Naive B cell (primary cell): ENCODE measurements around the gene RNF133. TPM values are rescaled to one million over a fixed set of nuclear protein-coding genes. Genes with fewer than 3 reads are reported as not detected.

Experiments
- ATAC-seq, 2 donors: fragments of 150-1000 bp; cut with Tn5 transposase; 2 replicates each; pipeline ENCODE4 v1.10.0; 2021; ENCODE audit warnings: low read depth in 2 of 2, mild to moderate bottlenecking in 2 of 2, moderate library complexity in 2 of 2
- DNase-seq: peaks from one replicate; pipeline ENCODE4 v3.0.0; 2022
- H3K27ac Mint-ChIP-seq, 6 donors: one replicate each; pipeline ENCODE4 v1.8.0; 2020 to 2022; ENCODE audit warnings: mild to moderate bottlenecking in 6 of 6, mixed read lengths in 6 of 6, moderate library complexity in 5 of 6, inconsistent platforms in 2 of 6
- H3K27me3 Mint-ChIP-seq, 3 donors: one replicate each; pipeline ENCODE4 v1.8.0; 2021 to 2022; ENCODE audit warnings: mixed read lengths in 3 of 3, mild to moderate bottlenecking in 1 of 3
- H3K36me3 Mint-ChIP-seq, 2 donors: one replicate each; pipeline ENCODE4 v1.8.0; 2020 to 2022; ENCODE audit warnings: mixed read lengths in 2 of 2, inconsistent platforms in 1 of 2, mild to moderate bottlenecking in 1 of 2
- H3K4me1 Mint-ChIP-seq, 3 donors: one replicate each; pipeline ENCODE4 v1.8.0; 2020 to 2022; ENCODE audit warnings: mixed read lengths in 3 of 3, inconsistent platforms in 1 of 3, mild to moderate bottlenecking in 1 of 3, moderate library complexity in 1 of 3
- H3K4me3 Mint-ChIP-seq, 8 donors: one replicate each; pipeline ENCODE4 v1.8.0; 2020 to 2022; ENCODE audit warnings: mild to moderate bottlenecking in 8 of 8, mixed read lengths in 8 of 8, moderate library complexity in 8 of 8, inconsistent platforms in 2 of 8
- H3K9me3 Mint-ChIP-seq, 7 donors: one replicate each; pipeline ENCODE4 v1.8.0; 2020 to 2022; ENCODE audit warnings: mixed read lengths in 7 of 7, mild to moderate bottlenecking in 5 of 7, inconsistent platforms in 2 of 7, moderate library complexity in 1 of 7
- polyA plus RNA-seq, 6 donors: library from polyadenylated mRNA; unstranded; fragments of 300-500 nt; fragmentation: Illumina TruSeq; gene quantifications; one replicate each; pipeline ENCODE4 v1.2.3, GENCODE V29; 2021; ENCODE audit warnings: low read depth in 6 of 6

RNF133 gene
- polyA plus RNA-seq = not detected

- Mint-ChIP-seq H3K9me3 (peaks cover 0 to 12% (median 6%) of the 10 kb centered on the region in 7 donors), H3K4me1 (no peaks in the 10 kb centered on the region), H3K36me3 (no peaks in the 10 kb centered on the region), H3K4me3 (no peak within 1 kb of the TSS), H3K27ac (no peak within 1 kb of the TSS), H3K27me3 (no peaks in the 10 kb centered on the region)
- DNase-seq = no peak
- ATAC-seq = no peak
These were observed at the start of gene RNF133 for GRCh38 chr7:122699017-122699416. RNF133 (minus strand) TSS chr7:122699117; CDS start chr7:122698918, 199 bp downstream.

DNA sequence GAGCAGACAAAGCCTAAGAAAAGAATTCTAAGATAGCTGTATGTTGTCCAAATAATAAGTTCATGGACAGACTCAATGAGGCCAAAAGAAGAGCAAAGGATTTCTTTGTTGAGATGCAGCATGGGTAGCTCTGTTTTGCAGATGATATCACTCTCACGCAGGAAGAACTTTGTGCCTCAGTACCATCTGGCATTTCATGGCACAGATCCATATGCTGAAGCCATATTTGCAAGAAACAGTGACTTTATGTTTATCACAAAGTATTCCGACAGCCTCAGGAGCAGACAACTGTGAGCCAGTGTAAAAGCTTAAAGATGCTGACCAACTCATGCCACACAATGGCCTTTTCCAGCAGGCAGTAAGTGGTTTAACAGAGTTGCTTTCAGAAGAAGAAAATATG is 49.3 kb upstream of the RNF133 start:
- Mint-ChIP-seq H3K27ac (no peak overlapping the region), H3K4me3 (no peak overlapping the region), H3K9me3 (peaks cover 0 to 5% (median 0%) of the 10 kb centered on the region in 7 donors), H3K27me3 (no peaks in the 10 kb centered on the region), H3K4me1 (no peaks in the 10 kb centered on the region), H3K36me3 (no peaks in the 10 kb centered on the region)
- ATAC-seq = no peak
- DNase-seq = no peak

GRCh38 chr7:122746948-122747347 is 48.0 kb upstream of the RNF133 start:
- ATAC-seq (no peak), DNase-seq (no peak)
- H3K4me1 Mint-ChIP-seq = no peaks in the 10 kb centered on the region
- H3K4me3 Mint-ChIP-seq = no peak overlapping the region
- no peaks in the 10 kb centered on the region for H3K27me3 Mint-ChIP-seq
- H3K9me3 Mint-ChIP-seq = peaks cover 0 to 5% (median 0%) of the 10 kb centered on the region in 7 donors
- no peaks in the 10 kb centered on the region for H3K36me3 Mint-ChIP-seq
- no peak overlapping the region for H3K27ac Mint-ChIP-seq

DNA sequence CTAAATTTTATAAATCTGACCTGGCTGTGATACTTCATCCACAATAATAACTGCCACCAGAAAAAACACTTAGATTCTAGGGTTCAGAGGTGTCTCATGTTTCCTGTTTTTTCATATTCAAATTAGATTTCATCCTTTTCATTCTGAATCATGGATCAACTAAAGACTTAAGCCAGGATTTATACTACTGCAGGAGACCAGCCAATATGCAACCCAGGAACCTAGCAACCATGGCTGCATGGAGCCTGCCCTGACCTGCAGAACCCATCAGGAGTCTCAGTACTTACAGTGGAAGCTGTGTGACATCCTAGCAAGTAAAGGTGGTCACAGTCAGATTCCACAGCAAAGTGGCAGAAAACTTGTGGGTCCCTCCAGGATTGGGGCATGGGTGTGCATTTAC is 44.3 kb upstream of the RNF133 start:
- Mint-ChIP-seq H3K9me3 (peaks cover 0 to 5% (median 0%) of the 10 kb centered on the region in 7 donors), H3K27me3 (no peaks in the 10 kb centered on the region), H3K4me1 (no peaks in the 10 kb centered on the region), H3K27ac (no peak overlapping the region), H3K36me3 (no peaks in the 10 kb centered on the region), H3K4me3 (no peak overlapping the region)
- no peak for DNase-seq
- ATAC-seq = no peak

GRCh38 chr7:122738947-122739346 is 40.0 kb upstream of the RNF133 start:
- peaks cover 0 to 13% (median 0%) of the 10 kb centered on the region in 7 donors for H3K9me3 Mint-ChIP-seq
- H3K4me3 Mint-ChIP-seq = no peak overlapping the region
- no peaks in the 10 kb centered on the region for H3K36me3 Mint-ChIP-seq
- no peaks in the 10 kb centered on the region for H3K4me1 Mint-ChIP-seq
- ATAC-seq = no peak
- no peak overlapping the region for H3K27ac Mint-ChIP-seq
- no peak for DNase-seq
- H3K27me3 Mint-ChIP-seq = no peaks in the 10 kb centered on the region

GRCh38 chr7:122736183-122736582 is 37.3 kb upstream of the RNF133 start:
- H3K9me3 Mint-ChIP-seq = peaks cover 0 to 13% (median 2%) of the 10 kb centered on the region in 7 donors
- no peaks in the 10 kb centered on the region for H3K36me3 Mint-ChIP-seq
- DNase-seq (no peak), ATAC-seq (no peak)
- no peaks in the 10 kb centered on the region for H3K27me3 Mint-ChIP-seq
- H3K27ac Mint-ChIP-seq = no peak overlapping the region
- no peaks in the 10 kb centered on the region for H3K4me1 Mint-ChIP-seq
- no peak overlapping the region for H3K4me3 Mint-ChIP-seq

DNA sequence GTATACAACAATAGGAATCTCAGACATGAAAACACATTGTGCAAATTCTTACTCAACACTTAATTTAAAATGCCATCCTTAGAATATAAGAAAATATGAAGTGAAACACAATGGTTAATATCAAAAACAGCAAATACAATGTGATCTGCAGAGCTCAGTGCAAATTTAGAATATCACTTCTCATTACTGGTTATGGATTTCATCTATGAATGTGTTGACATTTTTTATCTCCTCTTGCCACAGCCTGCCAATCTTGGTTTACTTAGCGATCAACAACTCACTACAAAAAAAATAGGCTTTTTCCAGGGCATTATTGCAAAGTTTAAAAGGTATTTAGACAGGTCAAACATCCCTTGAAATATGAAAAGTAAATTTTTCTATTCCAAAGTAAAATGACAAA is 28.8 kb upstream of the RNF133 start:
- Mint-ChIP-seq H3K4me3 (no peak overlapping the region), H3K36me3 (no peaks in the 10 kb centered on the region), H3K4me1 (no peaks in the 10 kb centered on the region), H3K27me3 (no peaks in the 10 kb centered on the region), H3K27ac (no peak overlapping the region), H3K9me3 (peaks cover 0 to 12% (median 5%) of the 10 kb centered on the region in 7 donors)
- ATAC-seq (no peak), DNase-seq (no peak)

GRCh38 chr7:122727354-122727753 is 28.4 kb upstream of the RNF133 start:
- Mint-ChIP-seq H3K4me1 (no peaks in the 10 kb centered on the region), H3K27me3 (no peaks in the 10 kb centered on the region), H3K27ac (no peak overlapping the region), H3K9me3 (peaks cover 0 to 12% (median 5%) of the 10 kb centered on the region in 7 donors), H3K4me3 (no peak overlapping the region), H3K36me3 (no peaks in the 10 kb centered on the region)
- DNase-seq (no peak), ATAC-seq (no peak)

- Mint-ChIP-seq H3K36me3 (no peaks in the 10 kb centered on the region), H3K27ac (no peak overlapping the region), H3K4me1 (no peaks in the 10 kb centered on the region), H3K4me3 (no peak overlapping the region), H3K9me3 (peaks cover 0 to 12% (median 5%) of the 10 kb centered on the region in 7 donors), H3K27me3 (no peaks in the 10 kb centered on the region)
- ATAC-seq = no peak
- no peak for DNase-seq
These were observed 28.0 kb upstream of the RNF133 start for GRCh38 chr7:122726881-122727280.

- Mint-ChIP-seq H3K27me3 (no peaks in the 10 kb centered on the region), H3K9me3 (peaks cover 0 to 27% (median 4%) of the 10 kb centered on the region in 7 donors), H3K4me1 (no peaks in the 10 kb centered on the region), H3K4me3 (no peak overlapping the region), H3K36me3 (no peaks in the 10 kb centered on the region), H3K27ac (no peak overlapping the region)
- no peak for DNase-seq
- no peak for ATAC-seq
These were observed 25.4 kb upstream of the RNF133 start for GRCh38 chr7:122724366-122724765.

DNA sequence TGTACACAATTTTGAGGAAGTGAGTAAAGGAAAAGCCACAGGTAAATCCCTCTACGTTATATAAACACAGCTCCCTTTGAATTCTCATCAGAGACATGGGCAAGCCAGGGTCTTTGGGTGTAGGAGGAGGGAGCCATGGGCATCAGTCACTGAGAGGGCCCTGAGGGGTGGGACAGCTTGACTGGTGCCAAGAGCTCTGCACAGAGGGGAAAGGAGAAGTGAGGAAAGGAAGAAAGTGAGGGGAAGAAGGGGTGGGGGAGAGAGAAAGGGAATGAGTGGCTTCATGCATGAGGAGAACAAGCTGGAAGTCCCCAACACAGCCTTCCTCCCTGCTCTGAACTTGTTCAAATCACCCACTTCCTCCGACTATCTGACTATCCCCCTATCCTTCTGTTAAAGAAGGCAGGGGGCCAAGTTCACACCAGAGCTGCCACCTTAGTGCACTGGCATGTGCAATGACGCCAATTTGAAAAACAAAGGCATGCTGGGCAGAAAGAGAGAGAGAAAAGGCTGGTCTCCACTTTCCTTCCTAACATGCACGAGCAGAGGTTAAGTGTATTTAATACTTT is 20.2 kb upstream of the RNF133 start:
- peaks cover 0 to 15% (median 3%) of the 10 kb centered on the region in 7 donors for H3K9me3 Mint-ChIP-seq
- H3K27ac Mint-ChIP-seq = no peak overlapping the region
- ATAC-seq (no peak), DNase-seq (no peak)
- H3K36me3 Mint-ChIP-seq = no peaks in the 10 kb centered on the region
- H3K4me1 Mint-ChIP-seq = no peaks in the 10 kb centered on the region
- no peaks in the 10 kb centered on the region for H3K27me3 Mint-ChIP-seq
- no peak overlapping the region for H3K4me3 Mint-ChIP-seq

- ATAC-seq (no peak), DNase-seq (no peak)
- no peaks in the 10 kb centered on the region for H3K4me1 Mint-ChIP-seq
- peaks cover 0 to 15% (median 2%) of the 10 kb centered on the region in 7 donors for H3K9me3 Mint-ChIP-seq
- H3K4me3 Mint-ChIP-seq = no peak overlapping the region
- H3K27ac Mint-ChIP-seq = no peak overlapping the region
- no peaks in the 10 kb centered on the region for H3K36me3 Mint-ChIP-seq
- H3K27me3 Mint-ChIP-seq = no peaks in the 10 kb centered on the region
These were observed 18.6 kb upstream of the RNF133 start for GRCh38 chr7:122717356-122718089.

GRCh38 chr7:122715183-122715582 is 16.3 kb upstream of the RNF133 start:
- Mint-ChIP-seq H3K4me3 (no peak overlapping the region), H3K4me1 (no peaks in the 10 kb centered on the region), H3K27me3 (no peaks in the 10 kb centered on the region), H3K27ac (no peak overlapping the region), H3K36me3 (no peaks in the 10 kb centered on the region), H3K9me3 (peaks cover 0 to 8% (median 2%) of the 10 kb centered on the region in 7 donors)
- no peak for DNase-seq
- ATAC-seq = no peak

DNA sequence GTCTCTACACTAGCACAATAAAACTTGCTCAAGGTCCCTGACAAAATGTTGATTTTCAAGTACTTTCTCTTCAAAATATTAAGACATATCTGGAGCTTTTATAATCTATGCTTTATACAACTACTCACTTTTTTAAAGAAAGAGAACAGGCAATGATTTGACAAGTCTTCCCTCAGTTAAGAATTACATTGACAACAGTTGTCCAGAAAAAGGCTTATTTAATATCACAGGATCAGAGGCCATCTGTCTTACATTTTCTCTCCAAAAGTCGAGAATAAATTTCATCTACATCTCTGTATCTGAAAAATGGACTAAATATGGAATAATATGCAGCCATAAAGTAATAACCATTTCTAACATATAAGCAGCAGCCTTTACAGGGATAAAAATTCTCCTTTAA is 12.0 kb upstream of the RNF133 start:
- H3K27me3 Mint-ChIP-seq = no peaks in the 10 kb centered on the region
- H3K4me3 Mint-ChIP-seq = no peak overlapping the region
- no peaks in the 10 kb centered on the region for H3K4me1 Mint-ChIP-seq
- peaks cover 0 to 8% (median 0%) of the 10 kb centered on the region in 7 donors for H3K9me3 Mint-ChIP-seq
- H3K36me3 Mint-ChIP-seq = no peaks in the 10 kb centered on the region
- ATAC-seq (no peak), DNase-seq (no peak)
- H3K27ac Mint-ChIP-seq = no peak overlapping the region
